Activated B cell treated with CpG ODN at 0.5 μM for 24 hours (primary cell): ENCODE measurements around the gene AGBL5. TPM values are rescaled to one million over a fixed set of nuclear protein-coding genes. Genes with fewer than 3 reads are reported as not detected.

Experiments used
- ATAC-seq: fragments of 200-7000 bp; cut with Tn5 transposase; one replicate; pipeline ENCODE4 v1.10.0; 2021; ENCODE audit warnings: low read depth, mild to moderate bottlenecking, moderate library complexity
- CTCF ChIA-PET: fragments of 350-600 bp; sonication (Branson Sonifier 250); formaldehyde crosslinking; loops from one replicate; lab custom pipeline; 2021; ENCODE audit warnings: antibody characterized with exemption; lab: Charles Lee
- POLR2A ChIA-PET: fragments of 350-600 bp; sonication (Branson Sonifier 250); formaldehyde crosslinking; loops from one replicate; lab custom pipeline; 2021; ENCODE audit warnings: antibody characterized with exemption; lab: Charles Lee
- DNase-seq: peaks from one replicate; pipeline ENCODE4 v3.0.0; 2022
- H3K27ac Mint-ChIP-seq: one replicate; pipeline ENCODE4 v1.8.0; 2020; ENCODE audit warnings: mixed read lengths
- H3K27me3 Mint-ChIP-seq: one replicate; pipeline ENCODE4 v1.8.0; 2021; ENCODE audit warnings: mixed read lengths
- H3K36me3 Mint-ChIP-seq: one replicate; pipeline ENCODE4 v1.8.0; 2021; ENCODE audit warnings: low read depth, mixed read lengths
- H3K4me1 Mint-ChIP-seq: one replicate; pipeline ENCODE4 v1.8.0; 2021; ENCODE audit warnings: mixed read lengths
- H3K4me3 Mint-ChIP-seq: one replicate; pipeline ENCODE4 v1.8.0; 2020; ENCODE audit warnings: mild to moderate bottlenecking, mixed read lengths
- H3K9me3 Mint-ChIP-seq: one replicate; pipeline ENCODE4 v1.8.0; 2020; ENCODE audit warnings: mixed read lengths
- CTCF ChIP-seq: fragments of 200-600 bp; IDR thresholded peaks from one replicate; pipeline ENCODE4 v1.8.0; 2022; ENCODE audit warnings: antibody characterized with exemption, mild to moderate bottlenecking
- intact Hi-C: fragments of 100-400 bp; cut with micrococcal nuclease; formaldehyde crosslinking; loops from one replicate; pipeline ENCODE4 v1.15.1; 2024
- total RNA-seq: library from RNA; stranded (reverse); gene quantifications from 2 replicates; pipeline ENCODE4 v1.2.3, GENCODE V29; 2022

Gene AGBL5
- total RNA-seq, 1 donor from 2014 or later, result 14.9 TPM

- ChIA-PET POLR2A (interaction anchor here (10.5 kb wide), 1 partner anchor 12 kb away, joined by 204 read pairs; the partner anchor contains the start of gene OST4), CTCF (no interaction called here)
- Mint-ChIP-seq H3K4me1 (peaks cover 2% of the 10 kb centered on the region), H3K36me3 (peaks cover 55% of the 10 kb centered on the region), H3K9me3 (no peaks in the 10 kb centered on the region), H3K27me3 (no peaks in the 10 kb centered on the region), H3K27ac (no peak overlapping the region), H3K4me3 (no peak overlapping the region)
- intact Hi-C loops, result loop anchor here (10.0 kb wide), 1 partner anchor 272 kb away; the partner anchor contains the start of gene CENPA
- DNase-seq (no peak), ATAC-seq (no peak)
- no peak for TF ChIP-seq CTCF
These were observed 5.7 kb downstream of the AGBL5 start for GRCh38 chr2:27057184-27057583.

- ChIA-PET POLR2A (interaction anchor here (0.6 to 10.5 kb wide), 2 partner anchors 11 to 17 kb away, joined by 3 to 204 read pairs; partner anchors contain the start of gene OST4), CTCF (no interaction called here)
- intact Hi-C loops, result loop anchor here (10.0 kb wide), 1 partner anchor 273 kb away; the partner anchor contains the start of gene CENPA
- Mint-ChIP-seq H3K4me1 (no peaks in the 10 kb centered on the region), H3K36me3 (peaks cover 63% of the 10 kb centered on the region), H3K27me3 (no peaks in the 10 kb centered on the region), H3K9me3 (no peaks in the 10 kb centered on the region), H3K27ac (no peak overlapping the region), H3K4me3 (no peak overlapping the region)
- no peak for TF ChIP-seq CTCF
- no peak for DNase-seq
- no peak for ATAC-seq
These were observed 6.7 kb downstream of the AGBL5 start for GRCh38 chr2:27058210-27058609.

GRCh38 chr2:27059141-27059820, 7.8 kb downstream of the AGBL5 start:
- Mint-ChIP-seq H3K4me1 (no peaks in the 10 kb centered on the region), H3K36me3 (peaks cover 65% of the 10 kb centered on the region), H3K4me3 (no peak overlapping the region), H3K27ac (no peak overlapping the region), H3K27me3 (no peaks in the 10 kb centered on the region), H3K9me3 (no peaks in the 10 kb centered on the region)
- intact Hi-C loops, result loop anchor here (10.0 kb wide), 1 partner anchor 274 kb away; the partner anchor contains the start of gene CENPA
- TF ChIP-seq CTCF, result no peak
- ChIA-PET POLR2A (interaction anchor here (1.3 to 10.5 kb wide), 2 partner anchors 9 to 10 kb away, joined by 9 to 204 read pairs; partner anchors contain the start of genes AGBL5 and OST4), CTCF (no interaction called here)
- no peak for DNase-seq
- ATAC-seq, result no peak

- H3K36me3 Mint-ChIP-seq, result peaks cover 63% of the 10 kb centered on the region
- no peaks in the 10 kb centered on the region for H3K4me1 Mint-ChIP-seq
- ChIA-PET CTCF (no interaction called here), POLR2A (interaction anchor here (1.2 to 1.8 kb wide), 3 partner anchors 10 to 21 kb away, joined by 4 to 9 read pairs (median 4); partner anchors contain the start of genes AGBL5 and OST4)
- H3K9me3 Mint-ChIP-seq, result no peaks in the 10 kb centered on the region
- TF ChIP-seq CTCF, result no peak
- H3K27me3 Mint-ChIP-seq, result no peaks in the 10 kb centered on the region
- H3K27ac Mint-ChIP-seq, result no peak overlapping the region
- DNase-seq (no peak), ATAC-seq (no peak)
- H3K4me3 Mint-ChIP-seq, result no peak overlapping the region
- intact Hi-C loops, result no loop called here
These were observed 8.9 kb downstream of the AGBL5 start for GRCh38 chr2:27060323-27060722.

- DNase-seq (no peak), ATAC-seq (no peak)
- CTCF ChIA-PET, result interaction anchor here (1.0 to 1.2 kb wide), 2 partner anchors 9 to 16 kb away, joined by 3 read pairs; no protein-coding TSS in a partner anchor
- H3K27ac Mint-ChIP-seq, result no peak overlapping the region
- POLR2A ChIA-PET, result interaction anchor here (13.9 kb wide), 1 partner anchor 11 kb away, joined by 204 read pairs; the partner anchor contains the start of gene AGBL5
- H3K9me3 Mint-ChIP-seq, result no peaks in the 10 kb centered on the region
- H3K27me3 Mint-ChIP-seq, result no peaks in the 10 kb centered on the region
- intact Hi-C loops, result no loop called here
- TF ChIP-seq CTCF, result no peak
- H3K4me1 Mint-ChIP-seq, result peaks cover 24% of the 10 kb centered on the region
- H3K4me3 Mint-ChIP-seq, result no peak overlapping the region
- peaks cover 70% of the 10 kb centered on the region for H3K36me3 Mint-ChIP-seq
These were observed 13.7 kb downstream of the AGBL5 start for GRCh38 chr2:27065128-27065527.
